ENCODE results near the gene PAM16. TPM values are rescaled to one million over a fixed set of nuclear protein-coding genes. Genes with fewer than 3 reads are reported as not detected.

Gene PAM16
- total and polyA plus RNA-seq, 2 of the 8 experiments (the other 6 are each of a cell fraction or from before 2014, with no cell fraction given): 78.3 to 198 TPM

DNA sequence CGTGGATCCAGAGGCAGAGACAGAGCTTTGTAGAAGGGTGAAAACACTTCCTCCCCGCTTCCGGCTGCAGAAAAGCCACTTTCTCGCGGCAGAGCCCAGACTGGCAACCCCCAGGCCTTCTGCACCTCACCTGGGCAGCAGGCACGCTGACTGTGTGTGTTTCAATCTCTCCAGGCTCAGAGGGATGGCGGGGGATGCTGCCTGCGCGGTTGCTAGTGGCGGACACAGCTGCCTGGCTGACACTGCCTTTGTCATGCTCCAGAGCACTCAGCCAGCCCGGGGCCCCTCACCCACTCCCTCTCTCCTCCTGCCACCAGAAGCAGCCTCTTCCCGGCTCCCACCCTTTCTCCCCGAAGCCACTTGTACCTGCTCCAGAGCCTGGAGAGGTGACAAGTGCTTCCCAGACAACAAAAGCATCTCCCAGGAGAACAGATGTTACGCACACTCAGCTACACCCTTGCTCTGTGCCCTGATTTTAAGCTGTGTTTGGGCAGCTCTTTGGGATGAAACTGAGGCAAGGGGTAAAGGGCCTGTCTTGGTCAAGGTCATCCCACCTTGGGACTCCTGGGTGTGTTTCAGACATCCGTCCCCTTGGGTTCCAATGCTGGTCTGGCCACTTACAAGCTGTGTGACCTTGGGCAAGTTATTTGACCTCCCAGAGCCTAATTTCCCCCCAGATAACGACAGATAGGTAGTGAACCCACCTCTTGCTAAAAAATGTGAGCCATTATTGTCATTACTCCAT, 44.5 kb downstream of the PAM16 start (continued):
- TF ChIP-seq SIRT6 (IDR thresholded peaks at IDR 0.05; ENCODE audit: low read length): no peak
- TF ChIP-seq GTF2F1 (IDR thresholded peaks at IDR 0.05; ENCODE audit: borderline replicate concordance, low read depth, low read length): no peak
- no peak for TF ChIP-seq SAP30 (IDR thresholded peaks at IDR 0.05; ENCODE audit: insufficient read depth, insufficient replicate concordance, low read length)
- no peak for TF ChIP-seq TBP (IDR thresholded peaks at IDR 0.05; ENCODE audit: low read depth, low read length)
- TF ChIP-seq ZNF274 (IDR thresholded peaks at IDR 0.05; ENCODE audit: borderline replicate concordance, extremely low read depth, low read length): no peak
- TF ChIP-seq EZH2 (IDR thresholded peaks at IDR 0.05; ENCODE audit: low read depth, low read length, severe bottlenecking): no peak
- TF ChIP-seq RAD21 (IDR thresholded peaks at IDR 0.05 in 1 of 2, conservative IDR thresholded peaks at IDR 0.05 in 1 of 2; ENCODE audit: low read depth in 2 of 2, low read length in 2 of 2): no peak
- no peak for TF ChIP-seq BACH1 (IDR thresholded peaks at IDR 0.05; ENCODE audit: low read length)
